Astrocyte (in vitro differentiated cells and primary cell): ENCODE data around the gene RIPK1. TPM values are rescaled to one million over a fixed set of nuclear protein-coding genes. Genes with fewer than 3 reads are reported as not detected.

Experiments
- DNase-seq: peaks from one replicate; pipeline ENCODE4 v3.0.0-alpha.2; 2010; ENCODE audit warnings: low read depth
- FAIRE-seq: peaks from 2 replicates; lab custom pipeline; 2011; peaks lifted over from hg19 to GRCh38; lab: Jason Lieb, UNC
- H2AFZ ChIP-seq: 2 replicates; pipeline ENCODE4 v1.6.0; 2012; ENCODE audit warnings: low read depth, low read length, inconsistent platforms
- H3K27ac ChIP-seq: 2 replicates; pipeline ENCODE4 v1.5.1; 2011; ENCODE audit warnings: low read depth, low read length, inconsistent platforms
- H3K27me3 ChIP-seq: 2 replicates; pipeline ENCODE4 v1.6.0; 2011; ENCODE audit warnings: low read length, inconsistent platforms; ENCODE audit not compliant: insufficient read depth
- H3K36me3 ChIP-seq: 2 replicates; pipeline ENCODE4 v1.5.1; 2011; ENCODE audit warnings: low read length, inconsistent platforms; ENCODE audit not compliant: insufficient read depth
- H3K4me1 ChIP-seq: 2 replicates; pipeline ENCODE4 v1.5.1; 2011; ENCODE audit warnings: low read length, inconsistent platforms; ENCODE audit not compliant: insufficient read depth
- H3K4me2 ChIP-seq: 2 replicates; pipeline ENCODE4 v1.6.0; 2012; ENCODE audit warnings: low read length, inconsistent platforms
- H3K4me3 ChIP-seq: 2 replicates; pipeline ENCODE4 v1.5.1; 2011; ENCODE audit warnings: low read depth, mild to moderate bottlenecking, low read length, inconsistent platforms; ENCODE audit not compliant: insufficient read depth
- H3K79me2 ChIP-seq: 2 replicates; pipeline ENCODE4 v1.6.0; 2012; ENCODE audit warnings: mild to moderate bottlenecking, low read length, inconsistent platforms; ENCODE audit not compliant: insufficient read depth
- H3K9ac ChIP-seq: 2 replicates; pipeline ENCODE4 v1.6.0; 2012; ENCODE audit warnings: mild to moderate bottlenecking, low read length, inconsistent platforms
- H3K9me3 ChIP-seq: 2 replicates; pipeline ENCODE4 v1.5.1; 2012; ENCODE audit warnings: low read depth, mild to moderate bottlenecking, low read length, inconsistent platforms; ENCODE audit not compliant: insufficient read depth
- H4K20me1 ChIP-seq: 2 replicates; pipeline ENCODE4 v1.6.0; 2012; ENCODE audit warnings: low read length, inconsistent platforms; ENCODE audit not compliant: insufficient read depth
- H3K27ac Mint-ChIP-seq: one replicate; pipeline ENCODE4 v1.8.0; 2021; ENCODE audit warnings: mild to moderate bottlenecking, mixed read lengths; ENCODE audit not compliant: unreplicated experiment
- H3K27me3 Mint-ChIP-seq: one replicate; pipeline ENCODE4 v1.8.0; 2021; ENCODE audit warnings: low read depth, mixed read lengths; ENCODE audit not compliant: unreplicated experiment
- H3K36me3 Mint-ChIP-seq: one replicate; pipeline ENCODE4 v1.8.0; 2021; ENCODE audit warnings: low read depth, mixed read lengths; ENCODE audit not compliant: unreplicated experiment
- H3K4me1 Mint-ChIP-seq: one replicate; pipeline ENCODE4 v1.8.0; 2021; ENCODE audit warnings: low read depth, mixed read lengths; ENCODE audit not compliant: unreplicated experiment
- H3K4me3 Mint-ChIP-seq: one replicate; pipeline ENCODE4 v1.8.0; 2021; ENCODE audit warnings: mild to moderate bottlenecking, moderate library complexity, mixed read lengths; ENCODE audit not compliant: unreplicated experiment
- H3K9me3 Mint-ChIP-seq: one replicate; pipeline ENCODE4 v1.8.0; 2021; ENCODE audit warnings: mild to moderate bottlenecking, mixed read lengths; ENCODE audit not compliant: unreplicated experiment
- CTCF ChIP-seq: IDR thresholded peaks from 2 replicates; pipeline ENCODE4 v1.5.1; 2011; ENCODE audit warnings: low read depth, mild to moderate bottlenecking, inconsistent platforms, low read length, moderate library complexity; ENCODE audit not compliant: insufficient read depth
- EZH2 ChIP-seq: IDR thresholded peaks from 2 replicates; pipeline ENCODE4 v1.6.1; 2012; ENCODE audit warnings: mild to moderate bottlenecking, low read length, inconsistent platforms; ENCODE audit not compliant: insufficient read depth
- total RNA-seq: library from RNA; stranded (reverse); gene quantifications from 2 replicates; pipeline ENCODE4 v1.2.1, GENCODE V29; 2021

The RIPK1 gene
- total RNA-seq, 1 donor from 2014 or later: 21.9 TPM

GRCh38 chr6:3162067-3162497 is 93.8 kb downstream of the RIPK1 start:
- peak overlapping the region; percentile 64 for H3K27ac Mint-ChIP-seq
- Histone ChIP-seq H2AFZ (no peak overlapping the region), H3K9ac (peak overlapping the region; percentile 88), H3K9me3 (no peaks in the 10 kb centered on the region), H3K79me2 (peaks cover 2% of the 10 kb centered on the region), H3K4me1 (peaks cover 32% of the 10 kb centered on the region), H3K36me3 (no peaks in the 10 kb centered on the region), H3K27me3 (no peaks in the 10 kb centered on the region), H4K20me1 (peaks cover under 1% of the 10 kb centered on the region), H3K4me2 (peak overlapping the region; percentile 96), H3K27ac (peak overlapping the region; percentile 23), H3K4me3 (no peak overlapping the region)
- DNase-seq (no peak), FAIRE-seq (no peak)
- TF ChIP-seq CTCF (no peak), EZH2 (no peak)
- no peaks in the 10 kb centered on the region for H3K36me3 Mint-ChIP-seq
- H3K27me3 Mint-ChIP-seq: no peaks in the 10 kb centered on the region
- peak overlapping the region; percentile 85 for H3K4me3 Mint-ChIP-seq
- H3K9me3 Mint-ChIP-seq: no peaks in the 10 kb centered on the region
- peaks cover 43% of the 10 kb centered on the region for H3K4me1 Mint-ChIP-seq

GRCh38 chr6:3162565-3163247 is 94.4 kb downstream of the RIPK1 start:
- Histone ChIP-seq H4K20me1 (no peaks in the 10 kb centered on the region), H3K4me3 (peak overlapping the region; percentile 73), H2AFZ (peak overlapping the region; percentile 87), H3K27me3 (no peaks in the 10 kb centered on the region), H3K9me3 (no peaks in the 10 kb centered on the region), H3K4me1 (peaks cover 32% of the 10 kb centered on the region), H3K9ac (peak overlapping the region; percentile 88), H3K79me2 (no peaks in the 10 kb centered on the region), H3K27ac (peak overlapping the region; percentile 75), H3K4me2 (peak overlapping the region; percentile 96), H3K36me3 (no peaks in the 10 kb centered on the region)
- H3K9me3 Mint-ChIP-seq: no peaks in the 10 kb centered on the region
- FAIRE-seq (no peak), DNase-seq (peak; percentile 75)
- H3K4me3 Mint-ChIP-seq: peak overlapping the region; percentile 85
- peaks cover 49% of the 10 kb centered on the region for H3K4me1 Mint-ChIP-seq
- no peak for TF ChIP-seq CTCF
- H3K27me3 Mint-ChIP-seq: no peaks in the 10 kb centered on the region
- H3K27ac Mint-ChIP-seq: peak overlapping the region; percentile 81
- H3K36me3 Mint-ChIP-seq: no peaks in the 10 kb centered on the region

GRCh38 chr6:3163248-3163594 is 94.9 kb downstream of the RIPK1 start:
- H3K4me2 ChIP-seq: peak overlapping the region; percentile 96
- H3K36me3 ChIP-seq: no peaks in the 10 kb centered on the region
- H3K27me3 Mint-ChIP-seq: no peaks in the 10 kb centered on the region
- DNase-seq (no peak), FAIRE-seq (no peak)
- H3K9me3 ChIP-seq: no peaks in the 10 kb centered on the region
- H3K9ac ChIP-seq: peak overlapping the region; percentile 63
- H3K4me1 ChIP-seq: peaks cover 31% of the 10 kb centered on the region
- no peaks in the 10 kb centered on the region for H3K36me3 Mint-ChIP-seq
- H3K79me2 ChIP-seq: no peaks in the 10 kb centered on the region
- peaks cover 51% of the 10 kb centered on the region for H3K4me1 Mint-ChIP-seq
- TF ChIP-seq EZH2 (no peak), CTCF (no peak)
- H3K27me3 ChIP-seq: no peaks in the 10 kb centered on the region
- H4K20me1 ChIP-seq: no peaks in the 10 kb centered on the region
- H3K4me3 Mint-ChIP-seq: peak overlapping the region; percentile 80
- H3K27ac ChIP-seq: no peak overlapping the region
- peak overlapping the region; percentile 34 for H3K4me3 ChIP-seq
- H3K9me3 Mint-ChIP-seq: no peaks in the 10 kb centered on the region
- peak overlapping the region; percentile 82 for H3K27ac Mint-ChIP-seq
- H2AFZ ChIP-seq: peak overlapping the region; percentile 47
